Liver (tissue), 9 donors: ENCODE measurements around the gene ARPC5L. TPM values are rescaled to one million over a fixed set of nuclear protein-coding genes. Genes with fewer than 3 reads are reported as not detected.
"Not testable (repeated sequence)": the region's sequence is repeated elsewhere in the genome, so short reads cannot be mapped to it uniquely, and the experiment has no call there.

Source experiments
- DNase-seq: peaks from one replicate; pipeline ENCODE4 v3.0.0-alpha.2; 2017; ENCODE audit warnings: low spot score
- H3K27ac ChIP-seq, 2 donors: one replicate each; pipeline ENCODE4 v1.7.0; 2013; ENCODE audit warnings: inconsistent platforms in 2 of 2, low read length in 2 of 2, control low read depth in 1 of 2, low read depth in 1 of 2, mild to moderate bottlenecking in 1 of 2
- H3K27me3 ChIP-seq, 4 donors: one replicate each; pipeline versions ENCODE4 v1.6.1 to v1.7.0; 2013; ENCODE audit warnings: low read length in 3 of 4, inconsistent platforms in 1 of 4, mild to moderate bottlenecking in 1 of 4, moderate library complexity in 1 of 4; ENCODE audit not compliant: control insufficient read depth in 4 of 4, insufficient read depth in 4 of 4
- H3K36me3 ChIP-seq, 4 donors: one replicate each; pipeline versions ENCODE4 v1.6.1 to v1.7.0; 2013; ENCODE audit warnings: low read length in 3 of 4, mild to moderate bottlenecking in 3 of 4, low read depth in 1 of 4, moderate library complexity in 1 of 4; ENCODE audit not compliant: control insufficient read depth in 4 of 4, insufficient read depth in 3 of 4
- H3K4me1 ChIP-seq, 4 donors: one replicate each; pipeline versions ENCODE4 v1.6.1 to v1.7.0; 2013; ENCODE audit warnings: low read length in 3 of 4, mild to moderate bottlenecking in 3 of 4, moderate library complexity in 1 of 4; ENCODE audit not compliant: control insufficient read depth in 4 of 4, insufficient read depth in 4 of 4
- H3K4me3 ChIP-seq, 3 donors: one replicate each; pipeline versions ENCODE4 v1.6.1 to v1.7.0; 2013; ENCODE audit warnings: low read length in 3 of 3, control low read depth in 1 of 3, low read depth in 1 of 3, mild to moderate bottlenecking in 1 of 3
- H3K9ac ChIP-seq, 2 donors: one replicate each; pipeline ENCODE4 v1.7.0; 2013; ENCODE audit warnings: low read length in 2 of 2, mild to moderate bottlenecking in 2 of 2, moderate library complexity in 2 of 2, control low read depth in 1 of 2, low read depth in 1 of 2
- H3K9me3 ChIP-seq, 4 donors: one replicate each; pipeline versions ENCODE4 v1.6.1 to v1.7.0; 2013; ENCODE audit warnings: low read length in 3 of 4; ENCODE audit not compliant: control insufficient read depth in 4 of 4
- EGR1 ChIP-seq, 2 donors: IDR thresholded peaks; 2 replicates each; pipeline ENCODE4 v1.6.1; 2016 to 2018; ENCODE audit warnings: antibody characterized with exemption in 2 of 2, low read depth in 2 of 2
- FOXA1 ChIP-seq: IDR thresholded peaks from 2 replicates; pipeline ENCODE4 v1.6.1; 2016; ENCODE audit warnings: antibody characterized with exemption
- FOXA2 ChIP-seq: IDR thresholded peaks from 2 replicates; pipeline ENCODE4 v1.6.1; 2016; ENCODE audit warnings: antibody characterized with exemption
- GABPA ChIP-seq, 2 donors: IDR thresholded peaks in 1 of 2; conservative IDR thresholded peaks in 1 of 2; 2 replicates each; pipeline ENCODE4 v1.6.1; 2016; ENCODE audit warnings: antibody characterized with exemption in 2 of 2, mild to moderate bottlenecking in 1 of 2, moderate library complexity in 1 of 2
- HNF4A ChIP-seq, 2 donors: conservative IDR thresholded peaks; 2 replicates each; pipeline ENCODE4 v1.6.1; 2016; ENCODE audit warnings: antibody characterized with exemption in 2 of 2, mild to moderate bottlenecking in 2 of 2
- HNF4G ChIP-seq: IDR thresholded peaks from 2 replicates; pipeline ENCODE4 v1.6.1; 2016; ENCODE audit warnings: antibody characterized with exemption
- JUND ChIP-seq, 2 donors: IDR thresholded peaks; 2 replicates each; pipeline ENCODE4 v1.6.1; 2016; ENCODE audit warnings: antibody characterized with exemption in 2 of 2
- NR2F2 ChIP-seq: IDR thresholded peaks from 2 replicates; pipeline ENCODE4 v1.6.1; 2016; ENCODE audit warnings: antibody characterized with exemption
- RAD21 ChIP-seq, 2 donors: IDR thresholded peaks; 2 replicates each; pipeline ENCODE4 v1.6.1; 2016; ENCODE audit warnings: antibody characterized with exemption in 2 of 2, mild to moderate bottlenecking in 2 of 2
- RXRA ChIP-seq, 2 donors: IDR thresholded peaks; 2 replicates each; pipeline ENCODE4 v1.6.1; 2017 to 2018; ENCODE audit warnings: antibody characterized with exemption in 2 of 2, mild to moderate bottlenecking in 1 of 2
- SP1 ChIP-seq: IDR thresholded peaks from 2 replicates; pipeline ENCODE4 v1.6.1; 2018; ENCODE audit warnings: antibody characterized with exemption, mild to moderate bottlenecking
- TAF1 ChIP-seq: conservative IDR thresholded peaks from 2 replicates; pipeline ENCODE4 v1.6.1; 2016; ENCODE audit warnings: antibody characterized with exemption, mild to moderate bottlenecking
- YY1 ChIP-seq: IDR thresholded peaks from 2 replicates; pipeline ENCODE4 v1.6.1; 2016; ENCODE audit warnings: antibody characterized with exemption, mild to moderate bottlenecking
- WGBS: extraction: QIAGEN DNeasy Blood & Tissue Kit; methylation state at CpG from one replicate; pipeline ENCODE4 v1.1.7; 2013; 5-methylcytosine and 5-hydroxymethylcytosine counted together
- polyA plus RNA-seq, 2 donors: library from polyadenylated mRNA; stranded (reverse) in 1 of 2; unstranded in 1 of 2; fragments of 200-250 nt in 1 of 2; fragments of >200 nt in 1 of 2; fragmentation: Nextera tagmentation in 1 of 2; extraction: Ambion mirVana in 1 of 2; gene quantifications; one replicate each; pipeline versions ENCODE4 v1.2.1 to v1.2.3, GENCODE V29; 2013 to 2015
- total RNA-seq, 2 donors: library from RNA; depleted of rRNA; stranded (reverse); fragments of >200 nt; gene quantifications; one replicate each; pipeline ENCODE4 v1.2.3, GENCODE V29; 2014
- TF ChIP-seq, protein P1 (sequence below): IDR thresholded peaks from 2 replicates; pipeline ENCODE4 v1.6.1; 2016; ENCODE audit warnings: antibody characterized with exemption
- TF ChIP-seq, protein P2 (sequence below): IDR thresholded peaks from 2 replicates; pipeline ENCODE4 v1.6.1; 2016; ENCODE audit warnings: antibody characterized with exemption, mild to moderate bottlenecking
- TF ChIP-seq, protein P3 (sequence below): IDR thresholded peaks from 2 replicates; pipeline ENCODE4 v1.6.1; 2016; ENCODE audit warnings: antibody characterized with exemption
- TF ChIP-seq, protein P4 (sequence below): IDR thresholded peaks from 2 replicates; pipeline ENCODE4 v1.6.1; 2016; ENCODE audit warnings: antibody characterized with exemption
- TF ChIP-seq, protein P5 (sequence below): fragments of 150-350 bp; IDR thresholded peaks from 2 replicates; pipeline ENCODE4 v1.5.1; 2017; ENCODE audit warnings: improper control_type of control experiment, low read depth, low read length; ENCODE audit not compliant: missing input control
- donor health status: healthy.
- donor health status: healthy.
- donor health status: healthy.
- donor health status: healthy.
- donor health status: healthy.

Gene ARPC5L
- total and polyA plus RNA-seq, 4 donors: 9.3 to 31.2 (median 17.8) TPM

DNA sequence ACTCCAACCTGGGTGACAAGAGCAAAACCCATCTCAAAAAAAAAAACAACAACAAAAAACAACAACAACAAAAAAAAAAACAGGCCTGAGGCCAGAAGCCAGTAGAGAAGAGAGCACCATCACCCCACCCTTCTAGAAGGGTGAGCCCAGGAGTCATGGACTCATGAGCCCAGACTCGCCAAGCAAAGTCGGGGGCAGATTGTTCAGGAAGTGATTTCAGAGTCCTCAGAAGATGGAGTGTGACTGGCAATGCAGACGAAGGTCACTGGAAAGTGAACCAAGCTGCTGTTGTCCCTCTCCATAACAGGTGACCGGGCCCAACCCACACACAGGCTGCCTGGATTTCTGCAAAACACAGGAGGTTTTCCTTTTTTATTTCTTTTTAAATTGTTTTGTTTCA lies 17.6 kb upstream of the ARPC5L start:
- Histone ChIP-seq H3K4me3 (no peak overlapping the region), H3K9ac (no peak overlapping the region), H3K9me3 (no peaks in the 10 kb centered on the region), H3K36me3 (no peaks in the 10 kb centered on the region), H3K27ac (no peak overlapping the region), H3K4me1 (no peaks in the 10 kb centered on the region), H3K27me3 (peaks cover 0 to 4% (median 0%) of the 10 kb centered on the region in 4 donors)
- no peak for DNase-seq
- TF ChIP-seq, protein P1, sequence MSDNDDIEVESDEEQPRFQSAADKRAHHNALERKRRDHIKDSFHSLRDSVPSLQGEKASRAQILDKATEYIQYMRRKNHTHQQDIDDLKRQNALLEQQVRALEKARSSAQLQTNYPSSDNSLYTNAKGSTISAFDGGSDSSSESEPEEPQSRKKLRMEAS: no peak
- no peak for TF ChIP-seq SP1
- no peak for TF ChIP-seq YY1
- no peak for TF ChIP-seq JUND (IDR thresholded peaks at IDR 0.05)
- TF ChIP-seq RAD21 (IDR thresholded peaks at IDR 0.05): no peak
- TF ChIP-seq, protein P2, sequence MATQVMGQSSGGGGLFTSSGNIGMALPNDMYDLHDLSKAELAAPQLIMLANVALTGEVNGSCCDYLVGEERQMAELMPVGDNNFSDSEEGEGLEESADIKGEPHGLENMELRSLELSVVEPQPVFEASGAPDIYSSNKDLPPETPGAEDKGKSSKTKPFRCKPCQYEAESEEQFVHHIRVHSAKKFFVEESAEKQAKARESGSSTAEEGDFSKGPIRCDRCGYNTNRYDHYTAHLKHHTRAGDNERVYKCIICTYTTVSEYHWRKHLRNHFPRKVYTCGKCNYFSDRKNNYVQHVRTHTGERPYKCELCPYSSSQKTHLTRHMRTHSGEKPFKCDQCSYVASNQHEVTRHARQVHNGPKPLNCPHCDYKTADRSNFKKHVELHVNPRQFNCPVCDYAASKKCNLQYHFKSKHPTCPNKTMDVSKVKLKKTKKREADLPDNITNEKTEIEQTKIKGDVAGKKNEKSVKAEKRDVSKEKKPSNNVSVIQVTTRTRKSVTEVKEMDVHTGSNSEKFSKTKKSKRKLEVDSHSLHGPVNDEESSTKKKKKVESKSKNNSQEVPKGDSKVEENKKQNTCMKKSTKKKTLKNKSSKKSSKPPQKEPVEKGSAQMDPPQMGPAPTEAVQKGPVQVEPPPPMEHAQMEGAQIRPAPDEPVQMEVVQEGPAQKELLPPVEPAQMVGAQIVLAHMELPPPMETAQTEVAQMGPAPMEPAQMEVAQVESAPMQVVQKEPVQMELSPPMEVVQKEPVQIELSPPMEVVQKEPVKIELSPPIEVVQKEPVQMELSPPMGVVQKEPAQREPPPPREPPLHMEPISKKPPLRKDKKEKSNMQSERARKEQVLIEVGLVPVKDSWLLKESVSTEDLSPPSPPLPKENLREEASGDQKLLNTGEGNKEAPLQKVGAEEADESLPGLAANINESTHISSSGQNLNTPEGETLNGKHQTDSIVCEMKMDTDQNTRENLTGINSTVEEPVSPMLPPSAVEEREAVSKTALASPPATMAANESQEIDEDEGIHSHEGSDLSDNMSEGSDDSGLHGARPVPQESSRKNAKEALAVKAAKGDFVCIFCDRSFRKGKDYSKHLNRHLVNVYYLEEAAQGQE: no peak
- TF ChIP-seq HNF4G: no peak
- TF ChIP-seq FOXA1: no peak
- TF ChIP-seq TAF1: no peak
- no peak for TF ChIP-seq RXRA (IDR thresholded peaks at IDR 0.05)
- TF ChIP-seq NR2F2: no peak
- TF ChIP-seq, protein P3, sequence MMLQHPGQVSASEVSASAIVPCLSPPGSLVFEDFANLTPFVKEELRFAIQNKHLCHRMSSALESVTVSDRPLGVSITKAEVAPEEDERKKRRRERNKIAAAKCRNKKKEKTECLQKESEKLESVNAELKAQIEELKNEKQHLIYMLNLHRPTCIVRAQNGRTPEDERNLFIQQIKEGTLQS: no peak
- TF ChIP-seq EGR1 (IDR thresholded peaks at IDR 0.05; ENCODE audit: low read depth in 2 of 2): no peak
- no peak for TF ChIP-seq GABPA (IDR thresholded peaks at IDR 0.05 in 1 of 2, conservative IDR thresholded peaks at IDR 0.05 in 1 of 2)
- TF ChIP-seq, protein P4, sequence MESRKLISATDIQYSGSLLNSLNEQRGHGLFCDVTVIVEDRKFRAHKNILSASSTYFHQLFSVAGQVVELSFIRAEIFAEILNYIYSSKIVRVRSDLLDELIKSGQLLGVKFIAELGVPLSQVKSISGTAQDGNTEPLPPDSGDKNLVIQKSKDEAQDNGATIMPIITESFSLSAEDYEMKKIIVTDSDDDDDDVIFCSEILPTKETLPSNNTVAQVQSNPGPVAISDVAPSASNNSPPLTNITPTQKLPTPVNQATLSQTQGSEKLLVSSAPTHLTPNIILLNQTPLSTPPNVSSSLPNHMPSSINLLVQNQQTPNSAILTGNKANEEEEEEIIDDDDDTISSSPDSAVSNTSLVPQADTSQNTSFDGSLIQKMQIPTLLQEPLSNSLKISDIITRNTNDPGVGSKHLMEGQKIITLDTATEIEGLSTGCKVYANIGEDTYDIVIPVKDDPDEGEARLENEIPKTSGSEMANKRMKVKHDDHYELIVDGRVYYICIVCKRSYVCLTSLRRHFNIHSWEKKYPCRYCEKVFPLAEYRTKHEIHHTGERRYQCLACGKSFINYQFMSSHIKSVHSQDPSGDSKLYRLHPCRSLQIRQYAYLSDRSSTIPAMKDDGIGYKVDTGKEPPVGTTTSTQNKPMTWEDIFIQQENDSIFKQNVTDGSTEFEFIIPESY: no peak
- TF ChIP-seq, protein P5, sequence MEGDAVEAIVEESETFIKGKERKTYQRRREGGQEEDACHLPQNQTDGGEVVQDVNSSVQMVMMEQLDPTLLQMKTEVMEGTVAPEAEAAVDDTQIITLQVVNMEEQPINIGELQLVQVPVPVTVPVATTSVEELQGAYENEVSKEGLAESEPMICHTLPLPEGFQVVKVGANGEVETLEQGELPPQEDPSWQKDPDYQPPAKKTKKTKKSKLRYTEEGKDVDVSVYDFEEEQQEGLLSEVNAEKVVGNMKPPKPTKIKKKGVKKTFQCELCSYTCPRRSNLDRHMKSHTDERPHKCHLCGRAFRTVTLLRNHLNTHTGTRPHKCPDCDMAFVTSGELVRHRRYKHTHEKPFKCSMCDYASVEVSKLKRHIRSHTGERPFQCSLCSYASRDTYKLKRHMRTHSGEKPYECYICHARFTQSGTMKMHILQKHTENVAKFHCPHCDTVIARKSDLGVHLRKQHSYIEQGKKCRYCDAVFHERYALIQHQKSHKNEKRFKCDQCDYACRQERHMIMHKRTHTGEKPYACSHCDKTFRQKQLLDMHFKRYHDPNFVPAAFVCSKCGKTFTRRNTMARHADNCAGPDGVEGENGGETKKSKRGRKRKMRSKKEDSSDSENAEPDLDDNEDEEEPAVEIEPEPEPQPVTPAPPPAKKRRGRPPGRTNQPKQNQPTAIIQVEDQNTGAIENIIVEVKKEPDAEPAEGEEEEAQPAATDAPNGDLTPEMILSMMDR: no peak
- no peak for TF ChIP-seq HNF4A (conservative IDR thresholded peaks at IDR 0.05)
- no peak for TF ChIP-seq FOXA2
- WGBS: 86% methylated on average over 4 of the region's 4 CpGs

DNA sequence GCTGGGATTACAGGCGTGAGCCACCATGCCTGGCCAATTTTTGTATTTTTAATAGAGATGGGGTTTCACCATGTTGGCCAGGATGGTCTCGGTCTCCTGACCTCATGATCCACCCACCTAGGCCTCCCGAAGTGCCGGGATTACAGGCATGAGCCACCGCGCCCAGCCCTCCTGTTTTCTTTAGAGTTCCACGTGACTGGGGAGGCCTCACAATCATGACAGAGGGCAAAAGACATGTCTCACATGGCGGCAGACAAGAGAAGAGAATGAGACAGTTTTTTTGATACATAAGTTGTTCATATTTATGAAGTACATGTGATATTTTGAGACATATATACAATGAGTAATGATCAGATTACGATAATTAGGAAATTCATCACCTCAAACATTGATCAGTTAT lies 15.5 kb upstream of the ARPC5L start:
- 95% methylated on average over 9 of the region's 9 CpGs for WGBS
- not testable (repeated sequence) for H3K27me3 ChIP-seq, DNase-seq

More for the DNA sequence above, 15.5 kb upstream of the ARPC5L start:
- not testable (repeated sequence) for H3K4me1 ChIP-seq, H3K36me3 ChIP-seq, H3K9ac ChIP-seq, H3K4me3 ChIP-seq, H3K27ac ChIP-seq, H3K9me3 ChIP-seq
